WERI-Rb-1 (cell line): Measurements from ENCODE around the gene GUCA1C.
A peak's percentile ranks its signal among the peaks of the same experiment; 100 is the strongest.

Experiments used
- DNase-seq: peaks from one replicate; pipeline ENCODE4 v3.0.0-alpha.2; 2020
- H3K27ac ChIP-seq: fragments of 250-450 bp; sonication (Bioruptor Pico); 2 replicates; pipeline ENCODE4 v1.5.1; 2020; ENCODE audit warnings: mild to moderate bottlenecking, moderate library complexity
- H3K27me3 ChIP-seq: fragments of 250-450 bp; sonication (Bioruptor Pico); 2 replicates; pipeline ENCODE4 v1.5.1; 2021; ENCODE audit warnings: mild to moderate bottlenecking, low read depth, moderate library complexity; ENCODE audit not compliant: insufficient read depth, severe bottlenecking
- H3K36me3 ChIP-seq: fragments of 250-450 bp; sonication (Bioruptor Pico); 2 replicates; pipeline ENCODE4 v1.5.1; 2020; ENCODE audit warnings: mild to moderate bottlenecking, moderate library complexity
- H3K4me3 ChIP-seq: 2 replicates; pipeline ENCODE4 v1.5.1; 2011; ENCODE audit warnings: low read depth, mild to moderate bottlenecking, control low read depth, low read length
- H3K9me3 ChIP-seq: fragments of 250-450 bp; sonication (Bioruptor Pico); 2 replicates; pipeline ENCODE4 v1.5.1; 2021; ENCODE audit warnings: mild to moderate bottlenecking, moderate library complexity; ENCODE audit not compliant: severe bottlenecking
- TF ChIP-seq, protein P1 (sequence below): IDR thresholded peaks from 2 replicates; pipeline ENCODE4 v1.5.1; 2011; ENCODE audit warnings: low read depth, mild to moderate bottlenecking, control low read depth, inconsistent platforms, low read length

The GUCA1C gene

DNA sequence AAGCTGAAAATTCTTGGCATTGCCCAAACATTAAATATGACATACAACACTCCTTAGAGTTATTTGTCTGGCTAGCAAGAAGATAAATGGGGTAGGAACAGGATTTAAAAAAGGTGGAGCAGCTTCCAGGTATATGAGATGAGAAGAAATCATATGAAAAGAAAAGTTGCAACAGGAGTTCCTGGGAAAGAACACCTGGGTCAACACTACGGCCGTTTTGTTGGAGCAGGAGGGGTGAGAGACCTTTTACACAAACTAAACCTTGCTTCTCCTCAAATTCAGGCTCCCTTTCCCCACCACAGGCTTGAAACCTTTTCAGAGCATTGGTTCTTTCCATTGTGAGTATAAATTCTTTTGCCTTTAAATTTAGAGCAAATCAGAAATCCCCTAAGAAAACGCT is 18.8 kb upstream of the GUCA1C start:
- TF ChIP-seq, protein P1, sequence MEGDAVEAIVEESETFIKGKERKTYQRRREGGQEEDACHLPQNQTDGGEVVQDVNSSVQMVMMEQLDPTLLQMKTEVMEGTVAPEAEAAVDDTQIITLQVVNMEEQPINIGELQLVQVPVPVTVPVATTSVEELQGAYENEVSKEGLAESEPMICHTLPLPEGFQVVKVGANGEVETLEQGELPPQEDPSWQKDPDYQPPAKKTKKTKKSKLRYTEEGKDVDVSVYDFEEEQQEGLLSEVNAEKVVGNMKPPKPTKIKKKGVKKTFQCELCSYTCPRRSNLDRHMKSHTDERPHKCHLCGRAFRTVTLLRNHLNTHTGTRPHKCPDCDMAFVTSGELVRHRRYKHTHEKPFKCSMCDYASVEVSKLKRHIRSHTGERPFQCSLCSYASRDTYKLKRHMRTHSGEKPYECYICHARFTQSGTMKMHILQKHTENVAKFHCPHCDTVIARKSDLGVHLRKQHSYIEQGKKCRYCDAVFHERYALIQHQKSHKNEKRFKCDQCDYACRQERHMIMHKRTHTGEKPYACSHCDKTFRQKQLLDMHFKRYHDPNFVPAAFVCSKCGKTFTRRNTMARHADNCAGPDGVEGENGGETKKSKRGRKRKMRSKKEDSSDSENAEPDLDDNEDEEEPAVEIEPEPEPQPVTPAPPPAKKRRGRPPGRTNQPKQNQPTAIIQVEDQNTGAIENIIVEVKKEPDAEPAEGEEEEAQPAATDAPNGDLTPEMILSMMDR = no peak
- Histone ChIP-seq H3K27ac (no peak overlapping the region), H3K4me3 (no peak overlapping the region), H3K27me3 (no peaks in the 10 kb centered on the region), H3K36me3 (no peaks in the 10 kb centered on the region), H3K9me3 (no peaks in the 10 kb centered on the region)
- no peak for DNase-seq

DNA sequence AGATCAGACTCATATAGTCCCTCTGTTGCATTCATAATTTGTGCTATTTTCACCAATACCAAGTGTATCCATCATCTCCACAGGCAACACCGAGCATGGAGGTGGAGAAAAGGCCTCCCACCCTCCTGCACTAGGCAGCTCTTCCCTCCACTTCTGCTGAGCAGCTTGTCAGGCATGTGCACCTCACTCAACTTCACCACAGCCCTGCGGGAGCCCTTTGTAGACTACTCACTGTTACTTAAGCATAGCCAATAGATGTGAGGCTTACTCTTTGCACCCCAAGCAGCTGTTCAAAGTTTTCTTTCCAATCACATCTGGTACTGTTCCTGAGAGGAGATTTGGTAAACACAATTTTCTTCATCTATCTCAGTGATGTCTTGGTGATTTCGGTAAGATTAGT is 16.9 kb upstream of the GUCA1C start:
- H3K36me3 ChIP-seq = no peaks in the 10 kb centered on the region
- no peak overlapping the region for H3K4me3 ChIP-seq
- TF ChIP-seq, protein P1 = no peak
- H3K9me3 ChIP-seq = no peaks in the 10 kb centered on the region
- no peak overlapping the region for H3K27ac ChIP-seq
- no peak for DNase-seq
- H3K27me3 ChIP-seq = no peaks in the 10 kb centered on the region

DNA sequence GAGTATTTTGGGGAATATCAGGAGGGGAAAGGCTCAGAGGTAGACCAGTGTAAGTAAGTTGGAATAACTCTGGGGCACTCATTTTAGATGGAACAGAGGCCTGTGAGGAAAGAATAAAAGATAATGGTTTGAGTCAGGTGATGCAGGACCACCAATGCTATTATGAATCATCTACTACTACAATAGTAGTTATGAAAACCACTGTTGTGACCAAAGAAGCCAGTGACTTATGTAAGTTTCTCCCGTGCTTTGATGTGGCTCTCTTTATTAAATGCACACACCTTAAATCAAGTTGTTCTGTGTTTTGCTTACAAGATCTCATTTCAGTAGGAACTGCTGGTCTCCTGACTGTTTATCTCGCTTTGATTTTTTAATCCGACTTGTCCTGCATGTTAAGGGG is 13.1 kb upstream of the GUCA1C start:
- no peaks in the 10 kb centered on the region for H3K9me3 ChIP-seq
- TF ChIP-seq, protein P1 = no peak
- H3K27me3 ChIP-seq = no peaks in the 10 kb centered on the region
- H3K36me3 ChIP-seq = no peaks in the 10 kb centered on the region
- no peak overlapping the region for H3K4me3 ChIP-seq
- DNase-seq = no peak
- no peak overlapping the region for H3K27ac ChIP-seq

DNA sequence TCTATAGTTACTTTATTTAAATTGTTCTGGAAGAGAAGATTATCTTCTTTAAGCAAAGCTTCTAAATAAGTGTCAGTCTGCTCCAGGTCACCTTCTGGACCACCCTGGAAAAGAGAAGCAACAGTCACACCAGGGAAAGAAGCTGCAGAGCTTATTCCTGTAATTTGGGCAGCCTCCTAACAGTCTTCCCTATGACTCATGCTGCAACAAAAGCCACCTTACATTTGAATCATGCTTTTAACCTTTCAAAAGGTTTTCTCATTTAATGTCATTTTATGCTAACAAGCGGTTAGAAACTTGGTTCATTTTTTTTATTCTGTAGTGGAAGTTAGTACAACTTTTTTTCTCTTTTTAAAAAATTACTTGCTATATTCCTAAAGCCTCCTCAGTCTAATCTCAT is 5.3 kb upstream of the GUCA1C start:
- Histone ChIP-seq H3K9me3 (peaks cover 2% of the 10 kb centered on the region), H3K27ac (no peak overlapping the region), H3K27me3 (no peaks in the 10 kb centered on the region), H3K36me3 (no peaks in the 10 kb centered on the region), H3K4me3 (no peak overlapping the region)
- DNase-seq = peak; percentile 46
- TF ChIP-seq, protein P1 = no peak

DNA sequence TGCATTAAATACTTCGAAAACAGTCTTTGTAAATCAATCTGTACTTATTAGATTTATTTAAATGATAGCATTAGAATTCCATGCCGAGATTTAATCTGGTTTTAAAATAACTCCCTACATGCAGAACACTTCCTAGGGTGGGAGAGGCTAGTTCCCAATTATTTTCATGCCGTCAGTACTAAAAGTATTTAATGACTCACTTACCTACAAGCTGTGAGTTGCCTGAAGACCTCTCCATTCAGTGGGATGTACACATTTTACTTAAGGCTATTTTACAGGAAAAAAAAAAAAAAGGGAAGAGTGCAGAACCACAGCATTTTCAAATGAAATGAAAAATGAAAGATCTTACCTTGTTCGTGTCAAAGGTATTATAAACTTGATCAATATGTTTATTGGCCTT is 469 bp downstream of the GUCA1C start:
- TF ChIP-seq, protein P1 = no peak
- Histone ChIP-seq H3K9me3 (no peaks in the 10 kb centered on the region), H3K27me3 (no peaks in the 10 kb centered on the region), H3K27ac (no peak overlapping the region), H3K36me3 (no peaks in the 10 kb centered on the region), H3K4me3 (peak overlapping the region; percentile 3; the same call in 1 of the 2 replicates)
- no peak for DNase-seq

DNA sequence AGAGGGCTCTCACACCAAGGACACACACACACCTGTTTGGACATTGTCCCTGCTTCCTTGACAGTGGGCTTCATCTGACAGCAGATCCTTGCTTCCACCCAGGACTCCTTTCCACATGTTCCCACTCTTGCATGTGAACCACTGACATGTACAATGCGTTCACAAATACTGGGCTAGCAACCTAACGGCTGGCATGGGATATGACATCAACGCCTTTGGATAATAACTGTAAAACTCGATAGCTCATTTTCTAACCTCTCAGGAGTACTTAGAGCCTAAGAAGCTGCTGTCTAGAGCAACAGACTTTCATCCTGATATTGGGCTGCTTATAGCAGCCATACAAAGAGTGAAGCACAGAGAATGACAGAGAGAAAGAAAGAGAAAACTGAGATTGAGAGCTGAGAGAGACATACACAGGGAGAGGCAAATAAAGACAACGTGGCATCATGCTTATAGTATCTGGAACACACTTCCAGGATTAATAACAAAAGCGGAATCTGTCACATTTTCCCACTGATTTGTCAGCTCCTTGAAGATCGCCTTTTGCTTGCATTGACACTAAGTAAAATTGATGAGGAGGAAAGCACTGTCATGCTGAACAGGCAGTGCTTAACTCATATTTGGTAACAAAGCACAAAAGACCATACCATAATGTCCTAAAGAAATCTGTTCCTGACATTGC is 1.7 kb downstream of the GUCA1C start:
- Histone ChIP-seq H3K4me3 (peak overlapping the region; percentile 30), H3K27me3 (no peaks in the 10 kb centered on the region), H3K36me3 (no peaks in the 10 kb centered on the region), H3K9me3 (no peaks in the 10 kb centered on the region), H3K27ac (no peak overlapping the region; the same call in none of the 2 replicates)
- TF ChIP-seq, protein P1 = no peak
- no peak for DNase-seq
